MV-4-11 (cell line): ENCODE data around the gene F13B.
"Not testable (repeated sequence)": the region's sequence is repeated elsewhere in the genome, so short reads cannot be mapped to it uniquely, and the experiment has no call there.

Experiments
- DNase-seq: peaks from one replicate; lab custom pipeline; 2025; lab: John Stamatoyannopoulos, UW

The F13B gene

GRCh38 chr1:197066719-197067456, at the start of gene F13B:
Gene F13B (minus strand): TSS chr1:197067260. CDS start chr1:197067223, 37 bp downstream.
- DNase-seq, result no peak

- DNase-seq, result no peak
Measured at GRCh38 chr1:197116156-197116555, 49.1 kb upstream of the F13B start.

- DNase-seq, result no peak
Measured at GRCh38 chr1:197106869-197107268, 39.8 kb upstream of the F13B start.

- no peak for DNase-seq
Measured at GRCh38 chr1:197103300-197103699, 36.2 kb upstream of the F13B start.

GRCh38 chr1:197101978-197102377, 34.9 kb upstream of the F13B start:
- DNase-seq, result no peak

- DNase-seq, result no peak
Measured at GRCh38 chr1:197100677-197101076, 33.6 kb upstream of the F13B start.

GRCh38 chr1:197099444-197099843, 32.4 kb upstream of the F13B start:
- DNase-seq, result no peak

GRCh38 chr1:197096971-197097370, 29.9 kb upstream of the F13B start:
- DNase-seq, result not testable (repeated sequence)

GRCh38 chr1:197096137-197096536, 29.1 kb upstream of the F13B start:
- no peak for DNase-seq

- DNase-seq, result peak; percentile 17
Measured at GRCh38 chr1:197093226-197093885, 26.3 kb upstream of the F13B start.

- DNase-seq, result no peak
Measured at GRCh38 chr1:197092491-197093023, 25.5 kb upstream of the F13B start.

GRCh38 chr1:197083474-197083873, 16.4 kb upstream of the F13B start:
- DNase-seq, result no peak

GRCh38 chr1:197081117-197081753, 14.2 kb upstream of the F13B start:
- DNase-seq, result no peak

GRCh38 chr1:197080323-197080722, 13.3 kb upstream of the F13B start:
- DNase-seq, result no peak

GRCh38 chr1:197076585-197076984, 9.5 kb upstream of the F13B start:
- no peak for DNase-seq

- no peak for DNase-seq
Measured at GRCh38 chr1:197073978-197074377, 6.9 kb upstream of the F13B start.

- no peak for DNase-seq
Measured at GRCh38 chr1:197067457-197067818, 378 bp upstream of the F13B start.

- no peak for DNase-seq
Measured at GRCh38 chr1:197066277-197066676, 783 bp downstream of the F13B start.

GRCh38 chr1:197065559-197065958, 1.5 kb downstream of the F13B start:
- no peak for DNase-seq

- DNase-seq, result no peak
Measured at GRCh38 chr1:197063212-197063611, 3.8 kb downstream of the F13B start.

- DNase-seq, result no peak
Measured at GRCh38 chr1:197062692-197063091, 4.4 kb downstream of the F13B start.

- no peak for DNase-seq
Measured at GRCh38 chr1:197049100-197049499, 18.0 kb downstream of the F13B start.
